PC-9 (cell line): ENCODE measurements around the gene ALB.

ENCODE experiments used
- EZH2 ChIP-seq: fragments of 200-600 bp; sonication (generic); IDR thresholded peaks from 2 replicates; pipeline ENCODE4 v1.8.0; 2017; ENCODE audit warnings: antibody characterized with exemption, low read depth
- TF ChIP-seq, protein P1 (sequence below): fragments of 200-600 bp; sonication (generic); conservative IDR thresholded peaks from 2 replicates; pipeline ENCODE4 v1.6.1; 2017; ENCODE audit warnings: mixed run types, antibody characterized with exemption, mild to moderate bottlenecking, moderate library complexity

DNA sequence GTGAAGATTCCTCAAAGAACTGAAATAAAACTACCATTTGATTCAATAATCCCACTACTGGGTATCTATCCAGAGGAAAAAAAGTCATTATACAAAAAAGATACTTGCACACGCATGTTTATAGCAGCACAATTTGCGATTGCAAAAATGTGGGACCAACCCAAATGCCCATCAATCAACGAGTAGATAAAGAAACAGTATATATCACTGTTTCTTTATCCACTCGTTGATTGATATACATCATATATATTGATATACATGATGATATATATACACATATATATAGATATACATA is 18.3 kb downstream of the ALB start:
- TF ChIP-seq, protein P1, sequence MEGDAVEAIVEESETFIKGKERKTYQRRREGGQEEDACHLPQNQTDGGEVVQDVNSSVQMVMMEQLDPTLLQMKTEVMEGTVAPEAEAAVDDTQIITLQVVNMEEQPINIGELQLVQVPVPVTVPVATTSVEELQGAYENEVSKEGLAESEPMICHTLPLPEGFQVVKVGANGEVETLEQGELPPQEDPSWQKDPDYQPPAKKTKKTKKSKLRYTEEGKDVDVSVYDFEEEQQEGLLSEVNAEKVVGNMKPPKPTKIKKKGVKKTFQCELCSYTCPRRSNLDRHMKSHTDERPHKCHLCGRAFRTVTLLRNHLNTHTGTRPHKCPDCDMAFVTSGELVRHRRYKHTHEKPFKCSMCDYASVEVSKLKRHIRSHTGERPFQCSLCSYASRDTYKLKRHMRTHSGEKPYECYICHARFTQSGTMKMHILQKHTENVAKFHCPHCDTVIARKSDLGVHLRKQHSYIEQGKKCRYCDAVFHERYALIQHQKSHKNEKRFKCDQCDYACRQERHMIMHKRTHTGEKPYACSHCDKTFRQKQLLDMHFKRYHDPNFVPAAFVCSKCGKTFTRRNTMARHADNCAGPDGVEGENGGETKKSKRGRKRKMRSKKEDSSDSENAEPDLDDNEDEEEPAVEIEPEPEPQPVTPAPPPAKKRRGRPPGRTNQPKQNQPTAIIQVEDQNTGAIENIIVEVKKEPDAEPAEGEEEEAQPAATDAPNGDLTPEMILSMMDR, result no peak
- no peak for TF ChIP-seq EZH2
